KMS-11 (cell line): ENCODE data around the gene ZKSCAN5.

Source experiments
- H2AFZ ChIP-seq: fragments of 200-600 bp; sonication (generic); 2 replicates; pipeline ENCODE4 v1.6.1; 2016; ENCODE audit warnings: antibody characterized with exemption, mixed run types, low read depth
- H3K27ac ChIP-seq: fragments of 200-600 bp; sonication (generic); 2 replicates; pipeline ENCODE4 v1.6.1; 2016; ENCODE audit warnings: mild to moderate bottlenecking, mixed run types
- H3K27me3 ChIP-seq: fragments of 200-600 bp; sonication (generic); 2 replicates; pipeline ENCODE4 v1.6.1; 2017; ENCODE audit warnings: mild to moderate bottlenecking, low read depth, mixed run types, moderate library complexity; ENCODE audit not compliant: insufficient read depth
- H3K36me3 ChIP-seq: fragments of 200-600 bp; sonication (generic); 2 replicates; pipeline ENCODE4 v1.6.1; 2017; ENCODE audit warnings: mild to moderate bottlenecking, mixed run types; ENCODE audit not compliant: insufficient read depth
- H3K4me1 ChIP-seq: fragments of 200-600 bp; sonication (generic); 2 replicates; pipeline ENCODE4 v1.6.1; 2016; ENCODE audit warnings: mild to moderate bottlenecking, low read depth, mixed run types; ENCODE audit not compliant: poor library complexity, severe bottlenecking
- H3K4me2 ChIP-seq: fragments of 200-600 bp; sonication (generic); 2 replicates; pipeline ENCODE4 v1.7.0; 2016; ENCODE audit warnings: mild to moderate bottlenecking, mixed run types
- H3K4me3 ChIP-seq: fragments of 200-600 bp; sonication (generic); IDR thresholded peaks from 2 replicates; pipeline ENCODE4 v1.6.1; 2017; ENCODE audit warnings: low read depth, low read length, mixed read lengths; ENCODE audit not compliant: insufficient read depth
- H3K79me2 ChIP-seq: fragments of 200-600 bp; sonication (generic); 2 replicates; pipeline ENCODE4 v1.6.1; 2016; ENCODE audit warnings: low read depth, mixed run types; ENCODE audit not compliant: insufficient read depth
- H3K9ac ChIP-seq: fragments of 200-600 bp; sonication (generic); 2 replicates; pipeline ENCODE4 v1.6.1; 2016; ENCODE audit warnings: mild to moderate bottlenecking, mixed run types
- H4K20me1 ChIP-seq: fragments of 200-600 bp; sonication (generic); 2 replicates; pipeline ENCODE4 v1.6.1; 2016; ENCODE audit warnings: mild to moderate bottlenecking, mixed run types; ENCODE audit not compliant: insufficient read depth
- CTCF ChIP-seq: fragments of 200-600 bp; sonication (generic); conservative IDR thresholded peaks from 2 replicates; pipeline ENCODE4 v1.6.1; 2017; ENCODE audit warnings: low read depth, mild to moderate bottlenecking, antibody characterized with exemption, low read length, moderate library complexity, mixed read lengths

Gene ZKSCAN5

GRCh38 chr7:99557196-99557607, 52.7 kb downstream of the ZKSCAN5 start:
- Histone ChIP-seq H3K4me3 (no peak overlapping the region), H4K20me1 (no peaks in the 10 kb centered on the region), H3K79me2 (peaks cover 22% of the 10 kb centered on the region), H3K4me2 (peak overlapping the region; percentile 34), H3K4me1 (peaks cover 12% of the 10 kb centered on the region), H3K9ac (peak overlapping the region; percentile 73; the same call in 1 of the 2 replicates), H3K36me3 (peaks cover 1% of the 10 kb centered on the region; the same call in 1 of the 2 replicates), H3K27me3 (no peaks in the 10 kb centered on the region), H2AFZ (no peak overlapping the region), H3K27ac (no peak overlapping the region)
- no peak for TF ChIP-seq CTCF

GRCh38 chr7:99557940-99558305, 53.5 kb downstream of the ZKSCAN5 start:
- peak overlapping the region; percentile 73 for H3K9ac ChIP-seq
- peaks cover 22% of the 10 kb centered on the region for H3K79me2 ChIP-seq
- peaks cover 19% of the 10 kb centered on the region for H3K4me1 ChIP-seq
- H3K27ac ChIP-seq = peak overlapping the region; percentile 70
- peak overlapping the region; percentile 73 for H2AFZ ChIP-seq
- H3K27me3 ChIP-seq = no peaks in the 10 kb centered on the region
- H3K4me3 ChIP-seq = no peak overlapping the region
- H3K4me2 ChIP-seq = peak overlapping the region; percentile 34
- H3K36me3 ChIP-seq = peaks cover 8% of the 10 kb centered on the region; the same call in 1 of the 2 replicates
- no peaks in the 10 kb centered on the region for H4K20me1 ChIP-seq
- no peak for TF ChIP-seq CTCF

GRCh38 chr7:99558306-99559174, 54.1 kb downstream of the ZKSCAN5 start, which contains the start of gene ZNF655:
Gene ZNF655, plus strand, starts transcription at chr7:99558642. Its CDS starts 1,918 bp downstream, at chr7:99560560.
- Histone ChIP-seq H4K20me1 (no peaks in the 10 kb centered on the region), H3K4me1 (peaks cover 20% of the 10 kb centered on the region), H3K27me3 (no peaks in the 10 kb centered on the region), H3K27ac (peak within 1 kb of the TSS; percentile 70), H3K9ac (peak within 1 kb of the TSS; percentile 73), H2AFZ (peak within 1 kb of the TSS; percentile 73), H3K79me2 (peaks cover 22% of the 10 kb centered on the region), H3K4me2 (peak within 1 kb of the TSS; percentile 34), H3K4me3 (no peak within 1 kb of the TSS), H3K36me3 (peaks cover 9% of the 10 kb centered on the region; the same call in 1 of the 2 replicates)
- TF ChIP-seq CTCF = no peak

GRCh38 chr7:99559175-99559915, 54.9 kb downstream of the ZKSCAN5 start:
- H3K79me2 ChIP-seq = peaks cover 22% of the 10 kb centered on the region
- H2AFZ ChIP-seq = peak overlapping the region; percentile 73
- H3K27ac ChIP-seq = peak overlapping the region; percentile 70
- H3K9ac ChIP-seq = peak overlapping the region; percentile 73
- no peaks in the 10 kb centered on the region for H3K27me3 ChIP-seq
- H3K4me2 ChIP-seq = peak overlapping the region; percentile 34
- H4K20me1 ChIP-seq = no peaks in the 10 kb centered on the region
- no peak for TF ChIP-seq CTCF
- peaks cover 12% of the 10 kb centered on the region; the same call in 1 of the 2 replicates for H3K36me3 ChIP-seq
- peaks cover 20% of the 10 kb centered on the region for H3K4me1 ChIP-seq
- H3K4me3 ChIP-seq = no peak overlapping the region
